Left ventricle myocardium inferior (tissue), 1 donor: ENCODE results near the gene COPZ1. TPM values are rescaled to one million over a fixed set of nuclear protein-coding genes. Genes with fewer than 3 reads are reported as not detected.
A peak's percentile ranks its signal among the peaks of the same experiment; 100 is the strongest.

Source experiments
- DNase-seq: peaks from one replicate; pipeline ENCODE4 v3.0.0-alpha.2; 2020
- H3K27ac ChIP-seq: fragments of 200-600 bp; replicated peaks from 2 replicates; pipeline ENCODE4 v1.8.0; 2021
- H3K27me3 ChIP-seq: fragments of 200-600 bp; 2 replicates; pipeline ENCODE4 v1.8.0; 2021; ENCODE audit warnings: low read depth
- H3K36me3 ChIP-seq: fragments of 200-600 bp; 2 replicates; pipeline ENCODE4 v1.8.0; 2021
- H3K4me1 ChIP-seq: fragments of 200-600 bp; 2 replicates; pipeline ENCODE4 v1.8.0; 2021
- H3K4me3 ChIP-seq: fragments of 200-600 bp; 2 replicates; pipeline ENCODE4 v1.8.0; 2021; ENCODE audit warnings: mild to moderate bottlenecking, moderate library complexity
- H3K9me3 ChIP-seq: fragments of 200-600 bp; replicated peaks from 2 replicates; pipeline ENCODE4 v1.8.0; 2021
- intact Hi-C: fragments of 100-400 bp; cut with micrococcal nuclease; formaldehyde crosslinking; loops from one replicate; pipeline ENCODE4 v1.11.0; 2022
- total RNA-seq: library from RNA; stranded (reverse); fragmentation: NEBNext Ultra II Directional; extraction: Animal tissue kit (Norgen Biotek cat#: 25700); gene quantifications from one replicate; pipeline ENCODE4 v1.2.1, GENCODE V29; 2021
- TF ChIP-seq, protein P1 (sequence below): fragments of 200-600 bp; IDR thresholded peaks from 2 replicates; pipeline ENCODE4 v1.8.0; 2021; ENCODE audit warnings: antibody characterized with exemption, mild to moderate bottlenecking, borderline replicate concordance
- donor health status: DM: no; HTN: yes; CAD: no; lungs with severe emphysema.

The COPZ1 gene
- total RNA-seq, 1 donor from 2014 or later = 110 TPM

DNA sequence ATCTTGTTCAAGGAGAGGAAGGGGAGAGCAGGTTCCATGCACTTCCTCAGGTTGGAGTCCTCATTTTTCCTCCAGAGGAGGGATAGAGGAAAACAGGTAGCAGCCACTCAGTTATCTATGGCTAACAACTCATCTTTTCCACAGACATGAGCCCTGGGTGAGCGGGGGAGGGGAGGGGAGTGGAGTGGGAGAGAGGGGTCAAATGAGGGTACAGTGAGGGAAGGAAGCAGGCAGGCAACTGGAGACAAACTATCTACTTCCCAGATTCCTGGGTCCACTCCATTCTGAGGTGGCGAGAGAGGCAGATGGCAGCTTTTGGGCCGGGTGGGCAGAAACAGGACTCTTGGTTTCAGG is 62.2 kb downstream of the COPZ1 start:
- no peaks in the 10 kb centered on the region for H3K9me3 ChIP-seq
- TF ChIP-seq, protein P1, sequence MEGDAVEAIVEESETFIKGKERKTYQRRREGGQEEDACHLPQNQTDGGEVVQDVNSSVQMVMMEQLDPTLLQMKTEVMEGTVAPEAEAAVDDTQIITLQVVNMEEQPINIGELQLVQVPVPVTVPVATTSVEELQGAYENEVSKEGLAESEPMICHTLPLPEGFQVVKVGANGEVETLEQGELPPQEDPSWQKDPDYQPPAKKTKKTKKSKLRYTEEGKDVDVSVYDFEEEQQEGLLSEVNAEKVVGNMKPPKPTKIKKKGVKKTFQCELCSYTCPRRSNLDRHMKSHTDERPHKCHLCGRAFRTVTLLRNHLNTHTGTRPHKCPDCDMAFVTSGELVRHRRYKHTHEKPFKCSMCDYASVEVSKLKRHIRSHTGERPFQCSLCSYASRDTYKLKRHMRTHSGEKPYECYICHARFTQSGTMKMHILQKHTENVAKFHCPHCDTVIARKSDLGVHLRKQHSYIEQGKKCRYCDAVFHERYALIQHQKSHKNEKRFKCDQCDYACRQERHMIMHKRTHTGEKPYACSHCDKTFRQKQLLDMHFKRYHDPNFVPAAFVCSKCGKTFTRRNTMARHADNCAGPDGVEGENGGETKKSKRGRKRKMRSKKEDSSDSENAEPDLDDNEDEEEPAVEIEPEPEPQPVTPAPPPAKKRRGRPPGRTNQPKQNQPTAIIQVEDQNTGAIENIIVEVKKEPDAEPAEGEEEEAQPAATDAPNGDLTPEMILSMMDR = no peak
- H3K36me3 ChIP-seq = no peaks in the 10 kb centered on the region
- no peak overlapping the region for H3K4me3 ChIP-seq
- no peak for DNase-seq
- H3K27ac ChIP-seq = no peak overlapping the region
- peaks cover 22% of the 10 kb centered on the region for H3K4me1 ChIP-seq
- intact Hi-C loops = no loop called here
- H3K27me3 ChIP-seq = no peaks in the 10 kb centered on the region

DNA sequence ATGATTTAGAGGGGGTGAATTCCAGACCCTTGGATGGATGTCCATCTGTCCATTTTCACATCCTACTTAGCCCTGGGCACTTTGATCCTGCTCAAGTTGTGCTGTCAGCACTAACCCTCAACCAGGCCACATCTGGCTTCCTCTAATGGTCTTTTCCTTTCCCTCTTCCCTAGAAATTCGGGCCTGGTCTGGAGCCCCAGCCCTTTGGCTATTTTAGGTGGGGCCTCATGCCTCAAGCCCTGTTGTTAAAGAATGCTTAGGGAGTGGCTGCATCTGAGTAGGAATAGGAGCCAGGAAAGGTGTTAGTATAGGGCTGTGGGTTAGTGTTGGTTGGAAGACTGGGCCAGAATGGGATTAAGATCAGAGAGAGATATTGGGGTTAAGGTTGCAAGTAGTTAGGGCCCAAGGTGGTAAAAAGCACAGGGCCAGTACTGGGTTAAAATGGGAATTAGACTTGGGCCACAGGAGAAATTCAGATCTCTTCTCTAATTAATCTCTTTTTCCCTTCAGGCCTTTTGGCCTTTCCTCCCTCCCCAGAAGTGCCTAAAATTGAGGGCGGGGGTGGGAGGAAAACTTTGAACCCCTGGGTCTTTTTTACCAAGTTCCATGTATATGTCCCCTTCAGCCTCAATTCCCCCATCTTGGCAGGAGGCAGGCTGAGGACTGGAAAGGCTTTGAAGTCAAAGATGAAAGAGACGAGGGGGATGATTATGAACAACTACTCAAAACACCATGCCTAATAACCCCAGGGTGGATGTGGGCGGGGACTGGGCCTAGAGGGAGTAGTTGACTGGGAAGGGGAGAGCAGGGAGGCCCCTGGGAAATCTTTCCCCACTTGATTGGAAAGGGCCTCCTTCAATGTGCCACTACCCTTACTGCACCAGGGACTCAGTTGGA is 63.6 kb downstream of the COPZ1 start:
- DNase-seq = no peak
- Histone ChIP-seq H3K4me3 (no peak overlapping the region), H3K9me3 (no peaks in the 10 kb centered on the region)

DNA sequence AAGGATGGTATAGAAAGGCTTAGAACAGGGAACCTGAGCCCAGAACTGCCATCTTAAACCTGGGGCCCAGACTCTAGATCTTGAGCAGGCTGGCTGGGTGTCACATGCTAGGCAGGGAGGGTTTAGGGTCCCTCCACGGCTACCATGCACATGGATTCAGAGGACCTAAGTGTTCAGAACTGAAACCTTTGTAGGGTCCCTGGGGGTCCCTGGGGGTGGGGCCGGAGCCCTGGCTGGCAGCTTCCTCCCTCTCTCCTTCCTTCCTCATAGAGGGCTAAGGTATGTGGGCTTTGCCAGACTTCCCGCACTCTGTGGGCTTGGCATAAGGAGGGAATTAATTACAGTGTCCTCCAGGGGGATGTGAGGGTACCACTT is 64.2 kb downstream of the COPZ1 start:
- H3K4me3 ChIP-seq = no peak overlapping the region
- TF ChIP-seq, protein P1 = no peak
- intact Hi-C loops = no loop called here
- no peak overlapping the region for H3K27ac ChIP-seq
- H3K9me3 ChIP-seq = no peaks in the 10 kb centered on the region
- no peak for DNase-seq
- peaks cover 22% of the 10 kb centered on the region for H3K4me1 ChIP-seq
- H3K36me3 ChIP-seq = peaks cover under 1% of the 10 kb centered on the region
- no peaks in the 10 kb centered on the region for H3K27me3 ChIP-seq

More for the DNA sequence above, 63.6 kb downstream of the COPZ1 start:
- intact Hi-C loops = no loop called here
- Histone ChIP-seq H3K27ac (no peak overlapping the region), H3K27me3 (no peaks in the 10 kb centered on the region), H3K36me3 (no peaks in the 10 kb centered on the region), H3K4me1 (peaks cover 22% of the 10 kb centered on the region)
- TF ChIP-seq, protein P1 = no peak

DNA sequence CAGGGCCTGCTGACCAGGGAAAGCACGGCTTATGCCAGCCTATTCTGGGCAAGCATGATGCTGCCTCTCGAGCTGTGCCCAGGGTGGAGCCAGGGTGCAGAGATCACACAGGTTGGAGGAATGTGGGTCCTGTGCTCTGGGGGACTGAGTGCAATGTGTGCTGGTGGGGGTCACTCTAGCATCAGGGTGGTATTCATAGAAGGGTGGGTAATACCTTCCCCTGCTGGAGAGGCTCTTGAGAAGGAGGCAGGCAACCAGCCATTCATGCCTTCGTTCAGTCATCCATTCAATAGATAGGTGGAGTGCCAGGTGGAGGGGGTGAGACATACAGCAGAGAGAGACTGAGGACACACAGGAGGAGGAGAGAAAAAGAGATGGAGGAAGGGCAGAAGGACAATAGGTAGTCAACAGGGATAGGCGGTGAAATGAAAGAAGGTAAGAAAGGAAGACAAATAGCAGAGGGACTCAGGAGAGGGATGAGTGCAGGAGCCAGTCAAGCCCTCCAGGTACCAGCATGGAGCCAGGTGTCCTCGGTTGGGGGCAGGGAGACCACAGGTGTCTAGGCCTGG is 64.8 kb downstream of the COPZ1 start:
- intact Hi-C loops = no loop called here
- no peaks in the 10 kb centered on the region for H3K27me3 ChIP-seq
- H3K9me3 ChIP-seq = no peaks in the 10 kb centered on the region
- H3K27ac ChIP-seq = no peak overlapping the region
- peaks cover 22% of the 10 kb centered on the region for H3K4me1 ChIP-seq
- H3K36me3 ChIP-seq = peaks cover 6% of the 10 kb centered on the region
- H3K4me3 ChIP-seq = no peak overlapping the region
- TF ChIP-seq, protein P1 = no peak
- peak; percentile 14 for DNase-seq

DNA sequence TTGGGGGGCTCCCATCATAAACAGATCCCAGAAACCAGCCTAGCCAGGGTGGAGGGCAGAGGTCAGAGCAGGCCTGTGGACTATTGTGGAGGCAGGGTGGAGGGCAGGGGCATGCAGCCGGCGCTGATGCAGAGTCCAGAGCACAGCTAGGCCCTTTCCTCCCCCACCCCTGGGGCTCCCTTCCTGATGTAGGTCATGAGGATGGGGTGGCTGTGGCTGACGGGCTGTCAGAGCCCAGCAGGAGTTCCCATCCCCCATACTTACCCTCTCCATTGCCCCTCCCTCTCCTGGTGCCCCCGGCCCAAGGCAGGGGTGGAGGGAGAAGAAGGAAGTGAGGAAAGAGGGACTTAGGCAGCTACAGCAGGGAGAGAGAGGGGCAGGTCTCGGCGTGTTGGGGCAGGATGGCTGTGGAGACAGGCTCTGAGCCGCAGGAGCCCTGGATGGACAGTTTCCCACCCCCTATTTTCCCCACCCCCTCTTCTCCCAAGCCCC is 65.3 kb downstream of the COPZ1 start:
- TF ChIP-seq, protein P1 = no peak
- H3K36me3 ChIP-seq = peaks cover 11% of the 10 kb centered on the region
- H3K27me3 ChIP-seq = no peaks in the 10 kb centered on the region
- H3K4me1 ChIP-seq = peaks cover 18% of the 10 kb centered on the region
- intact Hi-C loops = no loop called here
- no peak overlapping the region for H3K4me3 ChIP-seq
- no peak overlapping the region for H3K27ac ChIP-seq
- no peaks in the 10 kb centered on the region for H3K9me3 ChIP-seq
- DNase-seq = peak; percentile 13
